ENCODE measurements around the gene PPM1M. TPM values are rescaled to one million over a fixed set of nuclear protein-coding genes. Genes with fewer than 3 reads are reported as not detected.
A peak's percentile ranks its signal among the peaks of the same experiment; 100 is the strongest.

The PPM1M gene
- total and polyA plus RNA-seq, 2 donors (not counting 1 experiment from before 2014, with no cell fraction given) = 19.7 to 37.8 TPM

- Histone ChIP-seq H3K27me3 (ENCODE audit: control insufficient read depth, insufficient read depth, low read length) (no peaks in the 10 kb centered on the region), H2AFZ (ENCODE audit: low read length) (no peak overlapping the region), H3K27ac (ENCODE audit: insufficient read depth, low read length) (no peak overlapping the region), H3K79me2 (ENCODE audit: control insufficient read depth, insufficient read depth, low read length) (no peaks in the 10 kb centered on the region), H4K20me1 (ENCODE audit: control insufficient read depth, extremely low read depth, insufficient read depth, low read length) (no peaks in the 10 kb centered on the region), H3K4me2 (ENCODE audit: extremely low read depth, insufficient read depth, low read length) (no peak overlapping the region), H3K9ac (ENCODE audit: insufficient read depth, low read length) (no peak overlapping the region), H3K36me3 (ENCODE audit: control insufficient read depth, insufficient read depth, low read length) (peaks cover 40% of the 10 kb centered on the region), H3K9me3 (ENCODE audit: control insufficient read depth, insufficient read depth, low read depth, low read length) (no peaks in the 10 kb centered on the region), H3K4me3 (replicated peaks in 1 of 4; ENCODE audit: control extremely low read depth in 1 of 4, insufficient read depth in 1 of 4, low read depth in 3 of 4, low read length in 4 of 4) (no peak overlapping the region), H3K4me1 (ENCODE audit: control insufficient read depth, extremely low read depth, insufficient read depth, low read length) (no peaks in the 10 kb centered on the region)
- TF ChIP-seq EZH2 (IDR thresholded peaks at IDR 0.05; ENCODE audit: low read length, missing control alignments) (no peak), CTCF (conservative IDR thresholded peaks at IDR 0.05 in 1 of 2, IDR thresholded peaks at IDR 0.05 in 1 of 2; ENCODE audit: low read depth in 1 of 2, low read length in 2 of 2) (no peak)
- no peak for DNase-seq (ENCODE audit: low read depth in 2 of 2)
These were observed 37.0 kb upstream of the PPM1M start for GRCh38 chr3:52208556-52208955.

- H3K36me3 ChIP-seq (ENCODE audit: control insufficient read depth, insufficient read depth, low read length) = peaks cover 37% of the 10 kb centered on the region
These were observed 35.5 kb upstream of the PPM1M start for GRCh38 chr3:52210037-52210436.

DNA sequence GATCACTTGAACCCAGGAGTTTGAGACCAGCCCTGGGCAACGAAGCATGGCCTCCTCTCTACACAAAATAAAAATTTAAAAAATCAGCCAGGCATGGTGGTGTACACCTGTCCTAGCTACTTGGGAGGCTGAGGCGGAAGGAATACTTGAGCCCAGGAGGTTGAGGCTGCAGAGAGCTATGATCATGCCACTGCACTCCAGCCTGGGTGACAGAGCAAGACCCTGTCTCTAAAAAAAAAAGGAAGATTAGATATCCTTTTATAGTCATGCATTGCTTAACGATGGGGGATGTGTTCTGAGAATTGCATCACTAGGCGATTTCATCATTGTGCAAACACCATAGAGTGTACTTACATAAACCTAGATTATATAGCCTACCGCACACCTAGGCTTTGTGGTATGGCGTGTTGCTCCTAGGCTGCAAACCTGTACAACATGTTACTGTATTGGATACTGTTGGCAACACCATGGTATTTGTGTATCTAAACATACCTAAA is 35.0 kb upstream of the PPM1M start:
- TF ChIP-seq EZH2 (IDR thresholded peaks at IDR 0.05; ENCODE audit: low read length, missing control alignments) = no peak
- no peak for TF ChIP-seq CTCF (conservative IDR thresholded peaks at IDR 0.05 in 1 of 2, IDR thresholded peaks at IDR 0.05 in 1 of 2; ENCODE audit: low read depth in 1 of 2, low read length in 2 of 2)
- Histone ChIP-seq H3K79me2 (ENCODE audit: control insufficient read depth, insufficient read depth, low read length) (no peaks in the 10 kb centered on the region), H3K4me3 (replicated peaks in 1 of 4; ENCODE audit: control extremely low read depth in 1 of 4, insufficient read depth in 1 of 4, low read depth in 3 of 4, low read length in 4 of 4) (no peak overlapping the region), H3K27ac (ENCODE audit: insufficient read depth, low read length) (no peak overlapping the region), H3K4me1 (ENCODE audit: control insufficient read depth, extremely low read depth, insufficient read depth, low read length) (no peaks in the 10 kb centered on the region), H3K9ac (ENCODE audit: insufficient read depth, low read length) (no peak overlapping the region), H3K36me3 (ENCODE audit: control insufficient read depth, insufficient read depth, low read length) (peaks cover 33% of the 10 kb centered on the region), H3K4me2 (ENCODE audit: extremely low read depth, insufficient read depth, low read length) (no peak overlapping the region), H4K20me1 (ENCODE audit: control insufficient read depth, extremely low read depth, insufficient read depth, low read length) (no peaks in the 10 kb centered on the region), H2AFZ (ENCODE audit: low read length) (no peak overlapping the region), H3K9me3 (ENCODE audit: control insufficient read depth, insufficient read depth, low read depth, low read length) (no peaks in the 10 kb centered on the region), H3K27me3 (ENCODE audit: control insufficient read depth, insufficient read depth, low read length) (no peaks in the 10 kb centered on the region)
- DNase-seq (ENCODE audit: low read depth in 2 of 2) = peak in 1 of 2 donors; percentile 78

More at GRCh38 chr3:52210037-52210436, 35.5 kb upstream of the PPM1M start:
- Histone ChIP-seq H3K4me3 (replicated peaks in 1 of 4; ENCODE audit: control extremely low read depth in 1 of 4, insufficient read depth in 1 of 4, low read depth in 3 of 4, low read length in 4 of 4) (no peak overlapping the region), H3K4me1 (ENCODE audit: control insufficient read depth, extremely low read depth, insufficient read depth, low read length) (no peaks in the 10 kb centered on the region), H3K9me3 (ENCODE audit: control insufficient read depth, insufficient read depth, low read depth, low read length) (no peaks in the 10 kb centered on the region), H2AFZ (ENCODE audit: low read length) (no peak overlapping the region), H3K4me2 (ENCODE audit: extremely low read depth, insufficient read depth, low read length) (no peak overlapping the region), H3K27me3 (ENCODE audit: control insufficient read depth, insufficient read depth, low read length) (no peaks in the 10 kb centered on the region), H3K79me2 (ENCODE audit: control insufficient read depth, insufficient read depth, low read length) (no peaks in the 10 kb centered on the region), H4K20me1 (ENCODE audit: control insufficient read depth, extremely low read depth, insufficient read depth, low read length) (no peaks in the 10 kb centered on the region), H3K27ac (ENCODE audit: insufficient read depth, low read length) (no peak overlapping the region), H3K9ac (ENCODE audit: insufficient read depth, low read length) (no peak overlapping the region)
- no peak for DNase-seq (ENCODE audit: low read depth in 2 of 2)
- no peak for TF ChIP-seq EZH2 (IDR thresholded peaks at IDR 0.05; ENCODE audit: low read length, missing control alignments)
- TF ChIP-seq CTCF (conservative IDR thresholded peaks at IDR 0.05 in 1 of 2, IDR thresholded peaks at IDR 0.05 in 1 of 2; ENCODE audit: low read depth in 1 of 2, low read length in 2 of 2) = no peak
